ENCODE measurements around the gene PARD3B. TPM values are rescaled to one million over a fixed set of nuclear protein-coding genes. Genes with fewer than 3 reads are reported as not detected.

PARD3B gene
- total RNA-seq, 1 experiment from 2014 or later = 2.0 TPM

GRCh38 chr2:205370726-205371125 lies 825.5 kb downstream of the PARD3B start:
- Histone ChIP-seq H3K4me2 (ENCODE audit: low read length) (no peak overlapping the region), H3K9me3 (ENCODE audit: control insufficient read depth in 1 of 2, insufficient read depth in 1 of 2, low read depth in 1 of 2, low read length in 2 of 2) (no peaks in the 10 kb centered on the region), H3K27me3 (ENCODE audit: insufficient read depth, low read length) (no peaks in the 10 kb centered on the region), H3K9me2 (ENCODE audit: insufficient read depth) (no peaks in the 10 kb centered on the region), H4K20me1 (ENCODE audit: insufficient read depth) (no peaks in the 10 kb centered on the region), H2AFZ (ENCODE audit: low read depth, low read length, poor library complexity, severe bottlenecking) (no peak overlapping the region), H3K4me3 (replicated peaks in 1 of 2; ENCODE audit: low read depth in 1 of 2, low read length in 2 of 2) (no peak overlapping the region), H3K4me1 (ENCODE audit: control insufficient read depth in 1 of 2, insufficient read depth in 2 of 2, low read length in 2 of 2) (no peaks in the 10 kb centered on the region), H3K27ac (ENCODE audit: low read depth, low read length) (no peak overlapping the region), H3K79me2 (ENCODE audit: insufficient read depth, low read length) (no peaks in the 10 kb centered on the region), H3K36me3 (ENCODE audit: control insufficient read depth in 1 of 2, insufficient read depth in 2 of 2, low read length in 2 of 2) (no peaks in the 10 kb centered on the region), H3K9ac (ENCODE audit: low read length) (no peak overlapping the region)
- DNase-seq (ENCODE audit: low read depth, low spot score) (no peak), ATAC-seq (no peak)
- no TSS peak for BruUV-seq (replicated peaks)
- intact Hi-C loops (cut with micrococcal nuclease) = no loop called here
- ChIA-PET POLR2A (no interaction called here), CTCF (no interaction called here), RAD21 (ENCODE audit: low non-redundant PET in 1 of 2, low total read pairs in 2 of 2, uncharacterized antibody in 2 of 2, unreplicated experiment in 2 of 2) (no interaction called here)
- TF ChIP-seq CBX3 (IDR thresholded peaks at IDR 0.05; ENCODE audit: low read depth) (no peak), POLR2AphosphoS5 (IDR thresholded peaks at IDR 0.05; ENCODE audit: low read depth, low read length) (no peak), ATF3 (IDR thresholded peaks at IDR 0.05) (no peak)

- no peaks in the 10 kb centered on the region for H3K79me2 ChIP-seq (ENCODE audit: insufficient read depth, low read length)
- ChIA-PET RAD21 (ENCODE audit: low non-redundant PET in 1 of 2, low total read pairs in 2 of 2, uncharacterized antibody in 2 of 2, unreplicated experiment in 2 of 2) (no interaction called here), CTCF (no interaction called here), POLR2A (no interaction called here)
- no TSS peak for BruUV-seq (replicated peaks)
- no peaks in the 10 kb centered on the region for H3K9me3 ChIP-seq (ENCODE audit: control insufficient read depth in 1 of 2, insufficient read depth in 1 of 2, low read depth in 1 of 2, low read length in 2 of 2)
- DNase-seq (ENCODE audit: low read depth, low spot score) (no peak), ATAC-seq (no peak)
- TF ChIP-seq EZH2phosphoT487 (IDR thresholded peaks at IDR 0.05; ENCODE audit: borderline replicate concordance) (no peak), YY1 (IDR thresholded peaks at IDR 0.05; ENCODE audit: extremely low read depth, insufficient replicate concordance, low read depth, low read length) (no peak)
- no peak overlapping the region for H3K27ac ChIP-seq (ENCODE audit: low read depth, low read length)
- H3K36me3 ChIP-seq (ENCODE audit: control insufficient read depth in 1 of 2, insufficient read depth in 2 of 2, low read length in 2 of 2) = no peaks in the 10 kb centered on the region
- H2AFZ ChIP-seq (ENCODE audit: low read depth, low read length, poor library complexity, severe bottlenecking) = no peak overlapping the region
- H3K27me3 ChIP-seq (ENCODE audit: insufficient read depth, low read length) = no peaks in the 10 kb centered on the region
- no peak overlapping the region for H3K9ac ChIP-seq (ENCODE audit: low read length)
- no peak overlapping the region for H3K4me3 ChIP-seq (replicated peaks in 1 of 2; ENCODE audit: low read depth in 1 of 2, low read length in 2 of 2)
- no peak overlapping the region for H3K4me2 ChIP-seq (ENCODE audit: low read length)
- no peaks in the 10 kb centered on the region for H4K20me1 ChIP-seq (ENCODE audit: insufficient read depth)
- no peaks in the 10 kb centered on the region for H3K4me1 ChIP-seq (ENCODE audit: control insufficient read depth in 1 of 2, insufficient read depth in 2 of 2, low read length in 2 of 2)
- no peaks in the 10 kb centered on the region for H3K9me2 ChIP-seq (ENCODE audit: insufficient read depth)
- intact Hi-C loops (cut with micrococcal nuclease) = no loop called here
These were observed 826.9 kb downstream of the PARD3B start for GRCh38 chr2:205372141-205372540.
